ENCODE data around the gene LDB1.

LDB1 gene

GRCh38 chr10:102134416-102134815 is 14.2 kb upstream of the LDB1 start:
- DNase-seq: no peak

GRCh38 chr10:102133373-102134195 is 13.4 kb upstream of the LDB1 start:
- DNase-seq: peak; percentile 68 to 78

- DNase-seq: peak; percentile 98 to 99
Measured at GRCh38 chr10:102132563-102133372, 12.6 kb upstream of the LDB1 start, which contains the start of gene PPRC1. Gene PPRC1, plus strand, starts transcription at chr10:102133040. Its CDS starts 29 bp downstream, at chr10:102133069.

GRCh38 chr10:102132193-102132562 is 12.0 kb upstream of the LDB1 start:
- DNase-seq: no peak

GRCh38 chr10:102131286-102132170 is 11.4 kb upstream of the LDB1 start:
- DNase-seq: no peak

GRCh38 chr10:102123223-102123622 is 3.1 kb upstream of the LDB1 start:
- no peak for DNase-seq

- DNase-seq: no peak
Measured at GRCh38 chr10:102122450-102122849, 2.3 kb upstream of the LDB1 start.

- no peak for DNase-seq
Measured at GRCh38 chr10:102121739-102122372, 1.7 kb upstream of the LDB1 start.

- DNase-seq: no peak
Measured at GRCh38 chr10:102120991-102121738, 997 bp upstream of the LDB1 start.

- peak; percentile 26 to 51 for DNase-seq
Measured at GRCh38 chr10:102119417-102120141, 589 bp downstream of the LDB1 start.

GRCh38 chr10:102118867-102119266 is 1.3 kb downstream of the LDB1 start:
- DNase-seq: peak; percentile 14 to 44

- DNase-seq: peak in 1 of 2 donors; percentile 25
Measured at GRCh38 chr10:102117391-102118159, 2.6 kb downstream of the LDB1 start.

- peak; percentile 33 to 66 for DNase-seq
Measured at GRCh38 chr10:102116656-102117055, 3.5 kb downstream of the LDB1 start.

- DNase-seq: no peak
Measured at GRCh38 chr10:102115775-102116174, 4.4 kb downstream of the LDB1 start.

GRCh38 chr10:102114861-102115618 is 5.1 kb downstream of the LDB1 start:
- peak; percentile 76 to 87 for DNase-seq

GRCh38 chr10:102113956-102114857 is 6.0 kb downstream of the LDB1 start:
- no peak for DNase-seq

- DNase-seq: no peak
Measured at GRCh38 chr10:102113261-102113955, 6.8 kb downstream of the LDB1 start.

All from inflammatory macrophage treated with lipopolysaccharide for 1 hour (primary cell).